ENCODE data around the gene RBM12. TPM values are rescaled to one million over a fixed set of nuclear protein-coding genes. Genes with fewer than 3 reads are reported as not detected.

The RBM12 gene
- total and polyA plus RNA-seq, 4 donors, result 9.5 to 75.0 (median 39.4) TPM

DNA sequence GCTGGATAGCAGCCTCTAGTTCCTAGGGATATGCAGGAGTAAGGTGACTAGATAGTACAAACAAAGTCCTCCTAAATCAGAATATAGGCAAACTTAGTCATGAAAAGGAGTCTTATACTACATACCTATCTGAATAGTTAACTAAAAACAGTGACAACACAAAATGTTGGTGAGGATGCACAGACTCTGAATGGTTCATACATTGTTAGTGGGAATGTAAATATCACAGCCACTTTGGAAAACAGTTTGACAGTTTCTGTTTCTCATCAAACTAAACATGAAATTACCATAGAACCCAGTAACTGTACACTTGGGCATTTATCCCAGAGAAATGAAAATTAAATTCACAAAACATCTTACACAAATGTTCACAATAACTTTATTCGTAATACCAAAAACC is 17.3 kb upstream of the RBM12 start:
- 95 to 100% methylated on average over 1 of the region's 1 CpG for WGBS, 2 donors
- H3K27ac ChIP-seq (ENCODE audit: low read depth in 1 of 2, low read length in 1 of 2), result no peak overlapping the region
- no peak overlapping the region for H3K9ac ChIP-seq (ENCODE audit: insufficient read depth in 1 of 2, low read length in 2 of 2)
- TF ChIP-seq, protein P1, sequence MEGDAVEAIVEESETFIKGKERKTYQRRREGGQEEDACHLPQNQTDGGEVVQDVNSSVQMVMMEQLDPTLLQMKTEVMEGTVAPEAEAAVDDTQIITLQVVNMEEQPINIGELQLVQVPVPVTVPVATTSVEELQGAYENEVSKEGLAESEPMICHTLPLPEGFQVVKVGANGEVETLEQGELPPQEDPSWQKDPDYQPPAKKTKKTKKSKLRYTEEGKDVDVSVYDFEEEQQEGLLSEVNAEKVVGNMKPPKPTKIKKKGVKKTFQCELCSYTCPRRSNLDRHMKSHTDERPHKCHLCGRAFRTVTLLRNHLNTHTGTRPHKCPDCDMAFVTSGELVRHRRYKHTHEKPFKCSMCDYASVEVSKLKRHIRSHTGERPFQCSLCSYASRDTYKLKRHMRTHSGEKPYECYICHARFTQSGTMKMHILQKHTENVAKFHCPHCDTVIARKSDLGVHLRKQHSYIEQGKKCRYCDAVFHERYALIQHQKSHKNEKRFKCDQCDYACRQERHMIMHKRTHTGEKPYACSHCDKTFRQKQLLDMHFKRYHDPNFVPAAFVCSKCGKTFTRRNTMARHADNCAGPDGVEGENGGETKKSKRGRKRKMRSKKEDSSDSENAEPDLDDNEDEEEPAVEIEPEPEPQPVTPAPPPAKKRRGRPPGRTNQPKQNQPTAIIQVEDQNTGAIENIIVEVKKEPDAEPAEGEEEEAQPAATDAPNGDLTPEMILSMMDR (IDR thresholded peaks at IDR 0.05; ENCODE audit: control extremely low read depth, extremely low read depth), result no peak
- H3K4me1 ChIP-seq (ENCODE audit: control insufficient read depth in 5 of 5, insufficient read depth in 5 of 5, low read length in 5 of 5), result no peaks in the 10 kb centered on the region
- DNase-seq (no peak), ATAC-seq (ENCODE audit: insufficient read depth, low FRiP score) (no peak)
- H3K4me3 ChIP-seq, result no peak overlapping the region
- H3K36me3 ChIP-seq (ENCODE audit: control insufficient read depth in 4 of 4, insufficient read depth in 4 of 4, low read length in 4 of 4), result peaks cover 0 to 13% (median 5%) of the 10 kb centered on the region in 4 donors
- no peaks in the 10 kb centered on the region for H3K27me3 ChIP-seq (ENCODE audit: control insufficient read depth in 3 of 3, insufficient read depth in 3 of 3, low read length in 2 of 3)
- no peaks in the 10 kb centered on the region for H3K9me3 ChIP-seq (ENCODE audit: control insufficient read depth in 4 of 4, insufficient read depth in 3 of 4, low read length in 3 of 4)

DNA sequence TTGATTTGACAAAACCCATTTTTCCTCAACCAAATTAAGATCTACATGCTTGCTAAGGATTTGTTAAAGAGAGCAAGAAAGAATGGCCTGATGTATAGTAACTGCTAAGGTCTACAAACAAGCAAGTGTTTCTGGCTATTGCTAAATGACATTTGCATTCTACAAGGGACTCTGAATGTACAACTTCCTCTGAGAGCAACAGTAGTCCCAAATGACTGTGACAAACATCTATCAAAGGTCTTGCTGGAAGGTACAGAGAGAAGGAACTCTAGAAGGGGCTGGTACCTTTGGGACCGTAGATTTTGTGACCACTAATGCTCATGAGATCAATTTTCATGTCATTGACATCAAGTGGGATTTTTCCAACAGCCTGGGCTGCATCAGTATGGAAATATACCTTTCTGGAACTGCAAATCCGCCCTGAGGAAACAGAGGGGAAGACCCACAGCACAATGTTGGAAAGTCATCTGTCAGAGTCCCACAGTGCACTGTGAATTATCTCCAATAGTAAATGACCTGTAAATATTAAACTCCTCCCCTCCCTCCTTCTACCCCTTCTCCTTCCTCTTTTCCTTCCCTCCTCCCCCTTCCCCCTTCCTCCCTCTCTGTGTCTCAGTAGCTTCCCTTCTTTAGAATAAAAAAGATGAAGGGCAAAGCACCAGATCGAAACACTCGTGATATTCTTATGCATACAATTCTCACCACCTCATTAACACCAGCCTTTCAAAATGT is 15.9 kb upstream of the RBM12 start:
- no peak overlapping the region for H3K9ac ChIP-seq (ENCODE audit: insufficient read depth in 1 of 2, low read length in 2 of 2)
- 49 to 76% methylated on average over 4 of the region's 4 CpGs for WGBS, 2 donors
- H3K4me1 ChIP-seq (ENCODE audit: control insufficient read depth in 5 of 5, insufficient read depth in 5 of 5, low read length in 5 of 5), result no peaks in the 10 kb centered on the region
- H3K9me3 ChIP-seq (ENCODE audit: control insufficient read depth in 4 of 4, insufficient read depth in 3 of 4, low read length in 3 of 4), result no peaks in the 10 kb centered on the region
- H3K4me3 ChIP-seq, result no peak overlapping the region
- TF ChIP-seq, protein P1 (IDR thresholded peaks at IDR 0.05; ENCODE audit: control extremely low read depth, extremely low read depth), result no peak
- no peak overlapping the region for H3K27ac ChIP-seq (ENCODE audit: low read depth in 1 of 2, low read length in 1 of 2)
- no peak for ATAC-seq (ENCODE audit: insufficient read depth, low FRiP score)
- no peaks in the 10 kb centered on the region for H3K27me3 ChIP-seq (ENCODE audit: control insufficient read depth in 3 of 3, insufficient read depth in 3 of 3, low read length in 2 of 3)
- no peak for DNase-seq
- H3K36me3 ChIP-seq (ENCODE audit: control insufficient read depth in 4 of 4, insufficient read depth in 4 of 4, low read length in 4 of 4), result peaks cover 0 to 13% (median 5%) of the 10 kb centered on the region in 4 donors

DNA sequence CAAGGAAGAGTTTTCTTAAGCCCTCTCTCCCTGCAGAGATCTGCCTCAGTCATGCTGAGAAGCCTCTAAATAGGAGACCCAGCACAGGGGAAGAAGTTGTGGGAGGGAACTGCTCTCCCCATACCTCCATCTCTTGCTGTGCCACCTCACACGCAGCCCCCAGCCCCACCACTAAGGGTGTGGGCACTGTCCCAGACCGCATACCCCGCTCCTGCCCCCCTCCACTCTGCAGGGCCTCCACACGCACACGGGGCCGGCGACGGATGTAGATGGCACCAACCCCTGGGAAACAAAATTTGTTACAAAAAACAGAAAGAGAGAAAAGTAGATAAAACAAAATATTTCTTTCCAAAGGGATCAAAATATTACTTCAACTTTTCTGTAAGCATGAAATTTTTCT is 10.2 kb upstream of the RBM12 start:
- no peak for DNase-seq
- peaks cover 13 to 28% (median 25%) of the 10 kb centered on the region in 4 donors for H3K36me3 ChIP-seq (ENCODE audit: control insufficient read depth in 4 of 4, insufficient read depth in 4 of 4, low read length in 4 of 4)
- H3K9ac ChIP-seq (ENCODE audit: insufficient read depth in 1 of 2, low read length in 2 of 2), result no peak overlapping the region
- no peaks in the 10 kb centered on the region for H3K27me3 ChIP-seq (ENCODE audit: control insufficient read depth in 3 of 3, insufficient read depth in 3 of 3, low read length in 2 of 3)
- no peak overlapping the region for H3K4me3 ChIP-seq
- H3K4me1 ChIP-seq (ENCODE audit: control insufficient read depth in 5 of 5, insufficient read depth in 5 of 5, low read length in 5 of 5), result no peaks in the 10 kb centered on the region
- no peak for ATAC-seq (ENCODE audit: insufficient read depth, low FRiP score)
- H3K9me3 ChIP-seq (ENCODE audit: control insufficient read depth in 4 of 4, insufficient read depth in 3 of 4, low read length in 3 of 4), result no peaks in the 10 kb centered on the region
- TF ChIP-seq, protein P1 (IDR thresholded peaks at IDR 0.05; ENCODE audit: control extremely low read depth, extremely low read depth), result no peak
- H3K27ac ChIP-seq (ENCODE audit: low read depth in 1 of 2, low read length in 1 of 2), result no peak overlapping the region
- 95 to 97% methylated on average over 8 of the region's 8 CpGs for WGBS, 2 donors

Data from lung (tissue), 12 donors.